Adipocyte (in vitro differentiated cells): ENCODE measurements around the gene AP5S1.
A peak's percentile ranks its signal among the peaks of the same experiment; 100 is the strongest.
"Not testable (repeated sequence)": the region's sequence is repeated elsewhere in the genome, so short reads cannot be mapped to it uniquely, and the experiment has no call there.

Experiments used
- DNase-seq: peaks from one replicate; pipeline ENCODE4 v3.0.0-alpha.2; 2015; ENCODE audit warnings: low read depth
- H3K27me3 ChIP-seq: replicated peaks from 2 replicates; pipeline ENCODE4 v1.7.0; 2013; ENCODE audit warnings: mild to moderate bottlenecking, low read length, moderate library complexity; ENCODE audit not compliant: control insufficient read depth, insufficient read depth
- H3K36me3 ChIP-seq: 2 replicates; pipeline ENCODE4 v1.7.0; 2013; ENCODE audit warnings: low read length, mild to moderate bottlenecking, moderate library complexity; ENCODE audit not compliant: control insufficient read depth, insufficient read depth, severe bottlenecking
- H3K4me1 ChIP-seq: 2 replicates; pipeline ENCODE4 v1.7.0; 2013; ENCODE audit warnings: mild to moderate bottlenecking, low read length, moderate library complexity; ENCODE audit not compliant: control insufficient read depth, insufficient read depth
- H3K4me3 ChIP-seq: 2 replicates; pipeline ENCODE4 v1.7.0; 2013; ENCODE audit warnings: mild to moderate bottlenecking, low read length, moderate library complexity
- H3K9ac ChIP-seq: 2 replicates; pipeline ENCODE4 v1.7.0; 2013; ENCODE audit warnings: mild to moderate bottlenecking, low read length, moderate library complexity
- H3K9me3 ChIP-seq: 2 replicates; pipeline ENCODE4 v1.7.0; 2013; ENCODE audit warnings: mild to moderate bottlenecking, low read length, moderate library complexity; ENCODE audit not compliant: control insufficient read depth

The AP5S1 gene

DNA sequence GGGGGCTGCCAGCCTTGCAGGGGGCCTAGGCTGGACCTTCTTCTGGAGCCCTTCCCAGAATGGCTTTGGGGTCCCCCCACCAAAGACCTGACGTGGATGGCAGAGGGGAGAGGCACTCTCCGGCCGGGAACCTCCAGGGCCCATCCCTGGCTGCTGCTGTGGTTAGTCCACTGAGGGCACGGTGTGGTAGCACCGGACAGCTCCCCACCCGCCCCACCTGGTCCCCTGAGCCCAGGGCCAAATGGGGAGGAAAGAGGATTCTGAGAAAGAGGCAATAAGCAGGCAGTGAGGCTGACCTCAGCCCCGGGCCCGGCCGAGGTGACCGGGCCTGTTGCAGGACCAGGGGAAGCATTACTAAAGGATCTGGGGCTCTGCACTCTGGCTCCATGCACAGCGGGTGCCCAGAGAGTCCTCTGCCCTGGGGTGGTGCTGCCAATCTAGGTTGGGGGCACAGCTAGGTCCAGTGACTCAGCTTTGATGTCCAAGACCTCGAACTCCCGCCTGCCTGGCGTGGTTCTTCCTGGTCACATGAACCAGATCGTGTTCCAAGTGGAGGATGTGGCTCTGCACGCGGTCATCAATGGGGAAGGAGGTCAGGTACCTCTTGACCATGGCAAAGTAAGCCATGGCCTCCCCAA, 36.0 kb upstream of the AP5S1 start:
- H3K9ac ChIP-seq = peak overlapping the region; percentile 91
- no peaks in the 10 kb centered on the region for H3K36me3 ChIP-seq
- DNase-seq = no peak
- peak overlapping the region; percentile 88 for H3K4me3 ChIP-seq
- H3K27me3 ChIP-seq = no peaks in the 10 kb centered on the region
- peaks cover 34% of the 10 kb centered on the region for H3K4me1 ChIP-seq
- no peaks in the 10 kb centered on the region for H3K9me3 ChIP-seq

DNA sequence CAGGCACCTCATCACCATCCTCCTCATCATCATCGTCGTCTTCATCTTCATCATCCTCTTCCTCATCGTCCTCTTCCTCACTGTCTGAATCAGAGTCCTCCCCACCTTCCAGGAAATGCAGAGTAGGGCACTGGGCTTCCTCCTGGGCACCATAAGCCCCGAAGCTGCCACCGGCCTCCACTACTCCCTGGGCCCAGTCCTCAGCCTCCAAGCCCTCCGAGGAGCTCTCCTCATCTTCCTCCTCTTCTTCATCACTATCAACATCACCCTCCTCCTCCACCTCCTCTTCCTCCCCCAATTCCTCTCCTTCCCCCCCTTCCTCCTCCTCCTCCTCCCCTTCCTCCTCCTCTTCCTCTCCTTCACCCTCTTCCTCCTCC, 35.5 kb upstream of the AP5S1 start:
- Histone ChIP-seq H3K27me3 (no peaks in the 10 kb centered on the region), H3K9ac (peak overlapping the region; percentile 91), H3K4me1 (peaks cover 34% of the 10 kb centered on the region), H3K36me3 (no peaks in the 10 kb centered on the region), H3K4me3 (peak overlapping the region; percentile 88), H3K9me3 (no peaks in the 10 kb centered on the region)
- no peak for DNase-seq

DNA sequence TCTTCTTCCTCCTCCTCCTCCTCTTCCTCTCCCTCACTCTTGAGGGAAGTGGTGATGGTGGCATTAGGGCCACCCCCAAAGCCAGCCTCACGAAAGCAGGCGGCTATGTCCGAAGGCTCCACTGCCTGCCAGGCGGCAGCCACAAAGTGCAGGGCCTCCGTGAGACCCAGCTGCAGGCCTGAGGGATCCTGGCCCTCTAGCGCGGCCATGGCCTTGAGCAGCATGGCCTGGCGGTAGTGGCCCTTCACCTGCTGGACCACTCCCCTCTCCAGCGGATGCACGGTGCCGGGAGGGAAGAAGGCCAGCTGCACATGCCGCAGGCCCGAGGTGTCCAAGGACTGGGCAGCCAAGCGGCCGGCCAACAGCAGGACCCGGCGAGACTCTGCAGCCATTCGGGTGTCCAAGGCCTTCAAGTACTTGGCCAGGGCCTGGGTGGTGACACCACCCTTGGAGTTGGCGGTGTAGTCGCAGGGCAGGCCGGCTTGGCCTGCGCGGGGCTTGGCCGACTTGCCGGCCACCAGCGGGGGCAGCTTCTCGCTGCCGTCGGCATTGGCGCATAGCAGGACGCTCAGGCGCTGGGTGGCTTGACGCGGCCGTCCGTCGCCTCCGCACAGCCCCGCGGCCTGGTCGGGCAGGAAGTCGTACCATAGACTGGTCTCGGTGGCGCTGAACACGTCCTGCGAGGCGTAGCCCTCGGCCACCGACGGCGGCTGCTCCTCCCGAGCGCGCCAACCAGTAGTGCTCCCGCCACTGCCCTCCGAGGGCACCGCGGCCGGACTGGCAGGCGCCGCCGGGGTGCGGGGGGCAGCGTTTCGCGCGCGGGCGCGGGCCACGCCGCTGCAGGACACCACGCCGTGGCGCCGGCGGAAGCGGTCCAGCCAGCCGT, 34.9 kb upstream of the AP5S1 start:
- Histone ChIP-seq H3K27me3 (no peaks in the 10 kb centered on the region), H3K9me3 (no peaks in the 10 kb centered on the region), H3K36me3 (no peaks in the 10 kb centered on the region), H3K4me3 (peak overlapping the region; percentile 88), H3K9ac (peak overlapping the region; percentile 91), H3K4me1 (peaks cover 34% of the 10 kb centered on the region)
- peak; percentile 18 for DNase-seq

DNA sequence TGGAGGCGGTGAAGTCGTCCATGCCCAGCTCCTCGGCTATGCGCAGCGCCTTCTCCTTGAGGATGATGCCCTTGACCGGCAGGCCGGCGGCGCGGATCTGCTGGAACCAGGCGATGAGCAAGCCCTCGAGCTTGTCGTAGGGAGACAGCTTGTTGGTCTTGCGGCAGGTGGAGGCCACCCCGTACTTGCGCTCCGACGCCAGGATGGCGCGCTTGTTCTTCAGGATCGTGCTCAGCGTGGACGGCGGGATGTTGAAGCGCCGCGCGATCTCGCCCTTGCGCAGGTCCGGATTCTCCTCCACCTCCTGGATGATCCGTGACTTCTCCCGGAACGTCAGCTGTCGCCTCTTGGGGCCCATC, 34.2 kb upstream of the AP5S1 start:
- DNase-seq = peak; percentile 75
- H3K4me1 ChIP-seq = peaks cover 30% of the 10 kb centered on the region
- H3K9ac ChIP-seq = peak overlapping the region; percentile 91
- H3K27me3 ChIP-seq = no peaks in the 10 kb centered on the region
- no peaks in the 10 kb centered on the region for H3K36me3 ChIP-seq
- no peaks in the 10 kb centered on the region for H3K9me3 ChIP-seq
- peak overlapping the region; percentile 88 for H3K4me3 ChIP-seq

DNA sequence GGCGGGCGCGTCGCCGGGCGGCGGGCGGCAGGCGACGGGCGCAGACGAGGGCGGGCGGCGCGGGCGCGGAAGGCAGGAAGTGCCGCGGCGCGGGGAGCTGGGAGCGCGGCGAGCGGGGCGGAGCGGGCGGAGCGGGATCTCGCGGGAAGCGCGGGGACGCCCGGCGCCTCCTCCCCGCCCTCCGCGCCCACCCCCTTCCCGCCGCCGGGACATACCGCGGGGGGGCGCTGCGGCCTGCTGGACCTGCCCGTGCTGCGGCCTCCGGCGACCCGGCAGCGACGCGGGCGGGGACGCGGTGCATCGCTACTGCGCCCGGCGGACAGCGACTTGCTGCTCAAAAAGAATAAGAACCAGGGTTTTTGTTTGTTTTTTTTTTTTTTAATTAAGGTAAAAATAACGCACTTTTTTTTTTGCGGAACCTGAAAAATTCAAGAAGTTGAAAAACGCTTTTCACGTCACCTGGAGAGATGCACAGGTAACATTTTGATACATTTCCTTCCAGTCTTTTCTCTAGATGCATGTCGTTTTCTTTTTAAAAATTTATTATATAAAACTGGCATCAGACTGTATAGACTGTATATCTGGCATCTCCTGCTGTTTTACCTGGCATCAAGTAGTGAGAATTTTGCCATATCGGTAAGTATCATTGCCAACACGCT, 33.6 kb upstream of the AP5S1 start, which contains the start of gene CENPB:
CENPB (minus strand) TSS at position 76 of the 659 bp plus-strand sequence. CDS start 257 bp downstream, outside the sequence.
- H3K4me1 ChIP-seq = peaks cover 29% of the 10 kb centered on the region
- peak; percentile 97 for DNase-seq
- peak within 1 kb of the TSS; percentile 88 for H3K4me3 ChIP-seq
- no peaks in the 10 kb centered on the region for H3K9me3 ChIP-seq
- H3K36me3 ChIP-seq = no peaks in the 10 kb centered on the region
- H3K9ac ChIP-seq = peak within 1 kb of the TSS; percentile 91
- no peaks in the 10 kb centered on the region for H3K27me3 ChIP-seq

DNA sequence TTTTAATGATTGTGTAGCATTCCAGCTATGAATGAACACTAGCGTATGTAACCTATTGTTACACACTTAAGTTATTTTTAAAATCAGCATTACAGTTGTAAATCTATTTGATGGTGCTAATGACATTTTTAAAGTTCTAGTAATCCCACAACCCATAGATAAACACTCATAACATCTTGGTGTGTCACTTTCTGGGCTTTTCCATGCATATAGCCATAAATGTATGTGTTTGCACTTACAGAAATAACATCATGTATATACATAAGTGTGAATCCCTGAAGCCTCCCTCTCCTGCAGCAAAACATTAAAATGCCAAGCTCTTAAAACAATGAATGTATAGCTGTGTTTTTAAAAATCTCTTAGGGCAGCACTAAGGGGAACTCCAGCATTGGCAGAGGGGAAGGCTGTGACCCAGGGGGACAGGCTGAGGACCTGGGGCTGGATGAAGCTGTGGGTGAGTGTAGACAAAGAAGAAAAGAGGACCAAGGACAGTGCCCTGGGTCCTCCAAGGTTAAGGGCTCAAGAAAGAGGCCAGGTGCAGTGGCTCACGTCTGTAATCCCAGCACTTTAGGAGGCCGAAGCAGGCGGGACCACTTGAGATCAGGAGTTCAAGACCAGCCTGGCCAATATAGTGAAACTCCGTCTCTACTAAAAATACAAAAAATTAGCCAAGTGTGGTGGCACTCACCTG, 32.9 kb upstream of the AP5S1 start:
- peaks cover 29% of the 10 kb centered on the region for H3K4me1 ChIP-seq
- no peaks in the 10 kb centered on the region for H3K27me3 ChIP-seq
- H3K4me3 ChIP-seq = peak overlapping the region; percentile 71
- no peaks in the 10 kb centered on the region for H3K9me3 ChIP-seq
- peak overlapping the region; percentile 70 for H3K9ac ChIP-seq
- H3K36me3 ChIP-seq = no peaks in the 10 kb centered on the region
- DNase-seq = no peak

DNA sequence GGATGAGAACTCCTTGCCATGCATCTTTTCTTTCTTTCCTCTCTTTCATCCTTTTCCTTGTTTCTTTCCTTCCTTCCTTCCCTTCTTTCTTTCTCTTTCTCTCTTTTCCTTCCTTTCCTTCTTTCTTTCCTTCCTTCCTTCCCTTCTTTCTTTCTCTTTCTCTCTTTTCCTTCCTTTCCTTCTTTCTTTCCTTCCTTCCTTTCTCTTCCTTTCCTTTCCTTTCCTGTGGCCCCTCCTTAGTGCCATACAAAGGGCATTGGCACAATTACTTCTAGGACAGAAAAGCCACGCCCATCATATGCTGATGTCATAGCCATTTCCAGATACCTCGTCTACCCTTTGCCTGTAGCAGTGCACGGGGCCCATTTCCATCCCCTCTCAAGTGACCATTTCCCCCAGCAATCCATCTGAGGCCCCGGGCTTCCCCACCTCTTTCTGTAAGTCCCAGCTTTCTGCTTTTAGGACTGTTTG, 31.6 kb upstream of the AP5S1 start:
- Histone ChIP-seq H3K9ac (no peak overlapping the region), H3K4me1 (peaks cover 24% of the 10 kb centered on the region), H3K36me3 (no peaks in the 10 kb centered on the region), H3K27me3 (no peaks in the 10 kb centered on the region), H3K4me3 (no peak overlapping the region), H3K9me3 (no peaks in the 10 kb centered on the region)
- no peak for DNase-seq

DNA sequence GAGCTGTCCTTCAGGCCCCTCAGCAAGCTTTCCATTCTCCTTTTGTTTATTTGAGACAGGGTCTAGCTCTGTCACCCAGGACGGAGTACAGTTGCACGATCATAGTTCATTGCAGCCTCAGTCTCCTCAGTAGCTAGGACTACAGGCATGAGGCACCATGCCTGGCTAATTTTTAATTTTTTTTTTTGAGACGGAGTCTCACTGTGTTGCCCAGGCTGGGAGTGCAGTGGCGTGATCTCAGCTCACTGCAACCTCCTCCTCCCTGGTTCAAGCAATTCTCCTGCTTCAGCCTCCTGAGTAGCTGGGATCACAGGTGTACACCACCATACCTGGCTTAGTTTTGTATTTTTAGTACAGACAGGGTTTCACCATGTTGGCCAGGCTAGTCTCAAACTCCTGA, 31.1 kb upstream of the AP5S1 start:
- not testable (repeated sequence) for H3K27me3 ChIP-seq, H3K36me3 ChIP-seq, H3K9ac ChIP-seq, H3K4me3 ChIP-seq, H3K9me3 ChIP-seq, DNase-seq
- H3K4me1 ChIP-seq = peaks cover 20% of the 10 kb centered on the region

DNA sequence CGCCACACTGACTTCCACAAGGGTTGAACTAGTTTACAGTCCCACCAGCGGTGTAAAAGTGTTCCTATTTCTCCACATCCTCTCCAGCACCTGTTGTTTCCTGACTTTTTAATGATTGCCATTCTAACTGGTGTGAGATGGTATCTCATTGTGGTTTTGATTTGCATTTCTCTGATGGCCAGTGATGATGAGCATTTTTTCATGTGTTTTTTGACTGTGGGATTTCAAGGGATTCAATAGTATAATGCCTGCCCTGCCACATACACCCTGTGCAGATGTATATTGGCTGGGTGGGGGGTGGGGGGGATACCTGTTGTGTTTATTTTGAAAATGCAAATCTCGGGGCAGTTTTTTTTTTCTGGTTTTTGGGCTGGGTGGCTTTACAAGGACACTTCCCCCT, 26.2 kb upstream of the AP5S1 start:
- not testable (repeated sequence) for DNase-seq

DNA sequence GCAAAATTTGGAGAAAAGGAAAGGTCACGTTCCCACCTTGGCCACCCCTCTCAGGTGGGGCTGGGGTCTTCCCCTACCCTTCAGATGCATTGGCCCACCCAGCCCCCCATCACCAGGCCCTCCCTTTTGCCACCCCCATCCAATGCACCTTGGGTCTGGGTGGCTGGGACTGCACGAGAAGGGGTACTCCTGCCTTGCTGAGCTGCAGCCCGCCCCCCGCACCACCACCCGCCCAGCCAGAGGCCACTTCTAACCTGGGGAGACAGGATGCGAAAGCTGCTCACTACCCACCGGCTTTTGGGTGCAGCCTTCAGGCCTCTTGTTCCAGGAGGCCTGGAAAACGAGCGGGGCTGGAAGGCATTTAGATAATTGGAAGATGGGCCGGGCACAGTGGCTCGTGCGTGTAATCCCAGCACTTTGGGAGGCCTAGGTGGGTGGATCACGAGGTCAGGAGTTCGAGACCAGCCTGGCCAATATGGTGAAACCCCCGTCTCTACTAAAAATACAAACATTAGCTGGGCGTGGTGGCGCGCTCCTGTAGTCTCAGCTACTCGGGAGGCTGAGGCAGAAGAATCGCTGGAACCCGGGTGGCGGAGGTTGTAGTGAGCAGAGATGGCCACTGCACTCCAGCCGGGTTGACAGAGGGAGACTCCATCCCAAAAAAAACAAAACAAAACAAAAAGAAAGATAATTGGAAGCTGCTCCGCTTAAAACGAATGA, 25.5 kb upstream of the AP5S1 start:
- Histone ChIP-seq H3K9me3 (no peaks in the 10 kb centered on the region), H3K4me1 (peaks cover 21% of the 10 kb centered on the region), H3K36me3 (peaks cover 4% of the 10 kb centered on the region), H3K4me3 (peak overlapping the region; percentile 94), H3K9ac (peak overlapping the region; percentile 93), H3K27me3 (no peaks in the 10 kb centered on the region)
- DNase-seq = no peak

More for the DNA sequence above, 26.2 kb upstream of the AP5S1 start:
- not testable (repeated sequence) for H3K27me3 ChIP-seq, H3K4me3 ChIP-seq, H3K36me3 ChIP-seq, H3K9me3 ChIP-seq, H3K9ac ChIP-seq
- peaks cover 21% of the 10 kb centered on the region for H3K4me1 ChIP-seq
